ENCODE data around the gene SERPINB1. TPM values are rescaled to one million over a fixed set of nuclear protein-coding genes. Genes with fewer than 3 reads are reported as not detected.

The SERPINB1 gene
- total RNA-seq, 1 experiment from 2014 or later: 133 TPM

DNA sequence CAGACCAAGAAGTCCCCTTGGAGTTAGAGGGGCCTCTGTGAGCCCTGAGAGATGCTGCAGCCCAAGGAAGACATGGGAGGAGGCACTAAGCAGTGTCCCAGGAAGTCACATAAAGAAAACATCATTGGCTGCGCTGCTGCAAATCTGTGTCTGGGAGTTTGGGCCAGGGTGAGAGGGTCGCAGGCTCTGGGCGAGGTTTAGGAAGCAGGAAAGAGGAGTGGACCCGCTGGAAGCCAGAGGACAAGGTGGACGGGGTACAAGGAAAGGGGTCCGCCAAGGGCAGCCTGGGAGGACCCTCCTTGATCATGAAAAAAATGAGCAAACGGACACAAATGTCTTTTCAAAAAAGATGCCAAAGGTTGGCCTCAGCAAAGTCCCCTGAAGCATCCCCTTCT lies 15.5 kb upstream of the SERPINB1 start:
- Histone ChIP-seq H3K9me3 (ENCODE audit: low read length) (no peaks in the 10 kb centered on the region), H3K36me3 (ENCODE audit: low read depth, low read length) (no peaks in the 10 kb centered on the region), H3K4me3 (ENCODE audit: low read length) (no peak overlapping the region), H3F3A (ENCODE audit: low read length, unreplicated experiment) (no peaks in the 10 kb centered on the region), H3K79me2 (ENCODE audit: low read length) (no peaks in the 10 kb centered on the region), H3K4me1 (ENCODE audit: insufficient read depth, low read length) (peaks cover 36% of the 10 kb centered on the region), H4K20me1 (ENCODE audit: low read length) (no peaks in the 10 kb centered on the region), H3K9me2 (replicated peaks; ENCODE audit: low read length) (no peaks in the 10 kb centered on the region), H3K27me3 (ENCODE audit: low read length) (no peaks in the 10 kb centered on the region), H2AFZ (ENCODE audit: low read length) (no peak overlapping the region), H3K4me2 (ENCODE audit: low read length) (no peak overlapping the region), H3K27ac (ENCODE audit: low read length) (peak overlapping the region; percentile 76), H3K9ac (ENCODE audit: low read length) (peak overlapping the region; percentile 48)
- TF ChIP-seq, protein P1, sequence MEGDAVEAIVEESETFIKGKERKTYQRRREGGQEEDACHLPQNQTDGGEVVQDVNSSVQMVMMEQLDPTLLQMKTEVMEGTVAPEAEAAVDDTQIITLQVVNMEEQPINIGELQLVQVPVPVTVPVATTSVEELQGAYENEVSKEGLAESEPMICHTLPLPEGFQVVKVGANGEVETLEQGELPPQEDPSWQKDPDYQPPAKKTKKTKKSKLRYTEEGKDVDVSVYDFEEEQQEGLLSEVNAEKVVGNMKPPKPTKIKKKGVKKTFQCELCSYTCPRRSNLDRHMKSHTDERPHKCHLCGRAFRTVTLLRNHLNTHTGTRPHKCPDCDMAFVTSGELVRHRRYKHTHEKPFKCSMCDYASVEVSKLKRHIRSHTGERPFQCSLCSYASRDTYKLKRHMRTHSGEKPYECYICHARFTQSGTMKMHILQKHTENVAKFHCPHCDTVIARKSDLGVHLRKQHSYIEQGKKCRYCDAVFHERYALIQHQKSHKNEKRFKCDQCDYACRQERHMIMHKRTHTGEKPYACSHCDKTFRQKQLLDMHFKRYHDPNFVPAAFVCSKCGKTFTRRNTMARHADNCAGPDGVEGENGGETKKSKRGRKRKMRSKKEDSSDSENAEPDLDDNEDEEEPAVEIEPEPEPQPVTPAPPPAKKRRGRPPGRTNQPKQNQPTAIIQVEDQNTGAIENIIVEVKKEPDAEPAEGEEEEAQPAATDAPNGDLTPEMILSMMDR (conservative IDR thresholded peaks at IDR 0.05; ENCODE audit: low read depth, low read length): no peak
- no peak for TF ChIP-seq EZH2 (IDR thresholded peaks at IDR 0.05; ENCODE audit: low read length, unreplicated experiment)
- TF ChIP-seq EZH2phosphoT487 (IDR thresholded peaks at IDR 0.05; ENCODE audit: borderline replicate concordance, low read length): no peak
- ChIA-PET POLR2A (ENCODE audit: unreplicated experiment) (no interaction called here), CTCF (no interaction called here)
- no peak for DNase-seq
- no TSS peak for BruUV-seq (replicated peaks)
- intact Hi-C loops (cut with micrococcal nuclease): no loop called here
- ATAC-seq: no peak

DNA sequence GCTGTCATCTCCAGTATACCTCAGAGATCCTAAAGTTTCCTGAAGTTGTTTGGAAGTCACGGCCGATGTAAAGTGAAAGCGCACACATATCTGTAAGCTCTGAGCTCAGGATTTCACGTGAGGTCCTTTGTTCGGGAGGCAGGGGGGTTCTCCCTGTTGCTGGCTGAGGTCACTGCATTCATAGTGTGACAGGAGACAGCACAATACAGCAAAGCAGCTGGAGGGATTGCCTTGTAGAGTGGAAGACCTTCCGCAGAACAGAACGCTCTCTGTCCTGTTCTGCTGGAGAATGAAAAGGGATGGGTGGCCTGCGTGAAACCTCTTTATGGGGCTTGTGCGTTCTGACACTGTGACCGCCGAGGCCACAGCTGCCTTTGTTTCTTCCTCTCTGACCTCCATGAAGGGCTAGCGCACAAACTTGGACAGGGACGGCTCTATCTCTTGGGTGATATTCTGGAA lies 13.4 kb upstream of the SERPINB1 start:
- Histone ChIP-seq H3K4me2 (ENCODE audit: low read length) (no peak overlapping the region), H3K36me3 (ENCODE audit: low read depth, low read length) (no peaks in the 10 kb centered on the region), H3K27ac (ENCODE audit: low read length) (peak overlapping the region; percentile 99), H3K79me2 (ENCODE audit: low read length) (no peaks in the 10 kb centered on the region), H3K9me2 (replicated peaks; ENCODE audit: low read length) (no peaks in the 10 kb centered on the region), H3K27me3 (ENCODE audit: low read length) (no peaks in the 10 kb centered on the region), H3K4me1 (ENCODE audit: insufficient read depth, low read length) (peaks cover 40% of the 10 kb centered on the region), H3K9me3 (ENCODE audit: low read length) (no peaks in the 10 kb centered on the region), H3K9ac (ENCODE audit: low read length) (peak overlapping the region; percentile 98), H4K20me1 (ENCODE audit: low read length) (no peaks in the 10 kb centered on the region), H2AFZ (ENCODE audit: low read length) (no peak overlapping the region), H3F3A (ENCODE audit: low read length, unreplicated experiment) (no peaks in the 10 kb centered on the region), H3K4me3 (ENCODE audit: low read length) (no peak overlapping the region)
- intact Hi-C loops (cut with micrococcal nuclease): loop anchor here (2.0 kb wide), 1 partner anchor 78 kb away; no protein-coding TSS in a partner anchor
- DNase-seq: no peak
- ChIA-PET POLR2A (ENCODE audit: unreplicated experiment) (no interaction called here), CTCF (interaction anchor here (0.5 kb wide), 1 partner anchor 7 kb away, joined by 8 read pairs; no protein-coding TSS in a partner anchor)
- no peak for ATAC-seq
- BruUV-seq (replicated peaks): no TSS peak
- no peak for TF ChIP-seq EZH2phosphoT487 (IDR thresholded peaks at IDR 0.05; ENCODE audit: borderline replicate concordance, low read length)
- no peak for TF ChIP-seq EZH2 (IDR thresholded peaks at IDR 0.05; ENCODE audit: low read length, unreplicated experiment)
- TF ChIP-seq, protein P1 (conservative IDR thresholded peaks at IDR 0.05; ENCODE audit: low read depth, low read length): no peak

DNA sequence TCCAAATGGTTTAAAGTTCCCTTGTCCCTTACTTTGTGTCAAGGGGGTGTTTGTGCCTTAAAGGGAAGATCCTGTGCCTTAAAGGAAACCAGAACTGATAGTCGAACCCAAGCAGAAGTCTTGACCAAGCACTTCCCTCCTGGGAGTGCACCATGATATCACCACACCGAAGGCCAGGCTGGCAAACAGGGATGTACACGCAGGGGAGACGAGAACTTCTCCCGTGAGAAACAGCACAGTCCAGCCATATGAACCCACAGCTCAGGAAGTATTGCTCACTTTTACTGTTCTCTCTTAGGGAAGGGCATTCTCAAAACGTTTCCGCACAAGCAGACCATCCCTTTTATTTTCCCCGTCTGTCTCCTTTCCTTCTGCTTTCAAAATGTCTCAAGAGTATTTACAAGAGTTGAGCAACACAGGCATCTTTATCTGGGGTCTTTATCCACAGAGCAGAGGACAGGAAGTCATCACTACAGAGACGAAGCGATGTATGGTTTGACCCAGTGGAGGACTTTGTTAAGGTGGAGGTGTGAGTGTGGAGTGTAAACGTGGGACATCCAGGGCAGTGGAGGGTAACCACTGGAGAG lies 12.8 kb upstream of the SERPINB1 start:
- CTCF ChIA-PET: no interaction called here
- peak overlapping the region; percentile 98 for H3K9ac ChIP-seq (ENCODE audit: low read length)
- no peaks in the 10 kb centered on the region for H3K9me3 ChIP-seq (ENCODE audit: low read length)
- peak overlapping the region; percentile 97 for H3K4me2 ChIP-seq (ENCODE audit: low read length)
- TF ChIP-seq, protein P1 (conservative IDR thresholded peaks at IDR 0.05; ENCODE audit: low read depth, low read length): no peak; the same call in 1 of the 2 replicates
- no peak for TF ChIP-seq EZH2phosphoT487 (IDR thresholded peaks at IDR 0.05; ENCODE audit: borderline replicate concordance, low read length)
- no peak for TF ChIP-seq EZH2 (IDR thresholded peaks at IDR 0.05; ENCODE audit: low read length, unreplicated experiment)
- H2AFZ ChIP-seq (ENCODE audit: low read length): peak overlapping the region; percentile 80
- no peaks in the 10 kb centered on the region for H4K20me1 ChIP-seq (ENCODE audit: low read length)
- H3F3A ChIP-seq (ENCODE audit: low read length, unreplicated experiment): no peaks in the 10 kb centered on the region
- no peaks in the 10 kb centered on the region for H3K9me2 ChIP-seq (replicated peaks; ENCODE audit: low read length)
- H3K36me3 ChIP-seq (ENCODE audit: low read depth, low read length): no peaks in the 10 kb centered on the region
- H3K27ac ChIP-seq (ENCODE audit: low read length): peak overlapping the region; percentile 99
- no TSS peak for BruUV-seq (replicated peaks)
- peak overlapping the region; percentile 68 for H3K4me3 ChIP-seq (ENCODE audit: low read length)
- H3K27me3 ChIP-seq (ENCODE audit: low read length): no peaks in the 10 kb centered on the region
- no peak for DNase-seq
- peak; percentile 12 for ATAC-seq
- H3K4me1 ChIP-seq (ENCODE audit: insufficient read depth, low read length): peaks cover 40% of the 10 kb centered on the region
- no peaks in the 10 kb centered on the region for H3K79me2 ChIP-seq (ENCODE audit: low read length)
- POLR2A ChIA-PET (ENCODE audit: unreplicated experiment): no interaction called here
- intact Hi-C loops (cut with micrococcal nuclease): loop anchor here (1.0 to 2.0 kb wide), 3 partner anchors 8 to 78 kb away; no protein-coding TSS in a partner anchor

All from PC-3 (cell line).